Activated naive CD4-positive, alpha-beta T cell treated with anti-CD3 and anti-CD28 coated beads, Interleukin-2, amount 50 U/mL, for 24 hours (primary cell): Measurements from ENCODE around the gene TRIM43.
"Not testable (repeated sequence)": the region's sequence is repeated elsewhere in the genome, so short reads cannot be mapped to it uniquely, and the experiment has no call there.

Source experiments
- H3K27ac Mint-ChIP-seq: one replicate; pipeline ENCODE4 v1.8.0; 2021; ENCODE audit warnings: mild to moderate bottlenecking, mixed read lengths
- H3K27me3 Mint-ChIP-seq: one replicate; pipeline ENCODE4 v1.8.0; 2021; ENCODE audit warnings: mixed read lengths
- H3K36me3 Mint-ChIP-seq: one replicate; pipeline ENCODE4 v1.8.0; 2021; ENCODE audit warnings: mixed read lengths
- H3K4me1 Mint-ChIP-seq: one replicate; pipeline ENCODE4 v1.8.0; 2021; ENCODE audit warnings: mixed read lengths
- H3K4me3 Mint-ChIP-seq: one replicate; pipeline ENCODE4 v1.8.0; 2021; ENCODE audit warnings: mild to moderate bottlenecking, mixed read lengths
- H3K9me3 Mint-ChIP-seq: one replicate; pipeline ENCODE4 v1.8.0; 2021; ENCODE audit warnings: mixed read lengths

Gene TRIM43

GRCh38 chr2:95591701-95592100 is at the start of gene TRIM43:
Gene TRIM43 (plus strand): TSS chr2:95592001. CDS start chr2:95594024, 2,023 bp downstream.
- not testable (repeated sequence) for H3K27ac Mint-ChIP-seq, H3K27me3 Mint-ChIP-seq, H3K4me1 Mint-ChIP-seq, H3K36me3 Mint-ChIP-seq, H3K9me3 Mint-ChIP-seq, H3K4me3 Mint-ChIP-seq

DNA sequence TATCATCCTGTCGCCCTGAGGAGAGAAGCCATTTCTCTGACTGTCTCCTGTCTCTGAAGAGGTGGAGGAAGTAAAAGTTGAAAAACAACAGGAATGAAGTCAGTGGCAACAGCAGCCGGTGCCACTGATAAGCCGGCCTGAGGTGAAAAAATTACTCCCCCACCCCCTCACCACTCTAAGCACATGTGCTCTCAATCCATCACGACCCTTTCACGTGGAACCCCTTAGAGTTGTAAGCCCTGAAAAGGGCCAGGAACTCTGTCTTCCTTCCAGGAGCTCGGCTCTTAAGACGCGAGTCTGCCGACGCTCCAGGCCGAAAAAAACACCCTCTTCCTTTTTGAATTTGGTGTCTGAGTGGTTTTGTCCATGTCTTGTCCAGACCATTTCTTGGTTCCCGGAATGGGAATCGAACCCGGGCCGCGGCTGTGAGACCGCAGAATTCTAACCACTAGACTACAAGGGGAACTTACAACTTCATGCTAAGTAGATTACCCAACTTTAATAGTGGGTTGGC is 40.7 kb upstream of the TRIM43 start:
- Mint-ChIP-seq H3K4me3 (no peak overlapping the region), H3K27me3 (peaks cover 13% of the 10 kb centered on the region), H3K9me3 (no peaks in the 10 kb centered on the region), H3K36me3 (no peaks in the 10 kb centered on the region), H3K27ac (no peak overlapping the region), H3K4me1 (no peaks in the 10 kb centered on the region)

DNA sequence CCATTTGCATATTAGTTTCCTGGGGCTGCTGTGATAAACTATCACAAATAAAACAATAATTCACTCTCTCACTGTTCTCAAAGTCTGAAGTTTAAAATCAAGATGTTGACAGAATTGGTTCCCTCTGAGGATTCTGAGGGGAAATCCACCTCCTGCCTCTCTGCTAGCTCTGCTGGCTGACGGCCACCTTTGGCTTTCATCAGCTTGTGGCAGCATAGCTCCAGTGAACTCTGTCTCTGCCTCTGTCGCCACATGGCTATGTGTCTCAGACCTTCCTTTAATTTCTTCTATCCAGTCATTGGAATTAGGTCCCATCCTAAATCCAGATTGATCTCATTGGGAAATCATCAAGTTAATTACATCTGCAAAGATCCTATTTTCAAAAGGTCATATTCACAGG is 38.9 kb upstream of the TRIM43 start:
- no peaks in the 10 kb centered on the region for H3K9me3 Mint-ChIP-seq
- H3K4me1 Mint-ChIP-seq = no peaks in the 10 kb centered on the region
- no peak overlapping the region for H3K27ac Mint-ChIP-seq
- no peaks in the 10 kb centered on the region for H3K36me3 Mint-ChIP-seq
- H3K27me3 Mint-ChIP-seq = peaks cover 15% of the 10 kb centered on the region
- H3K4me3 Mint-ChIP-seq = no peak overlapping the region

- H3K9me3 Mint-ChIP-seq = no peaks in the 10 kb centered on the region
- H3K36me3 Mint-ChIP-seq = no peaks in the 10 kb centered on the region
- H3K27ac Mint-ChIP-seq = no peak overlapping the region
- H3K4me3 Mint-ChIP-seq = no peak overlapping the region
- peaks cover 25% of the 10 kb centered on the region for H3K27me3 Mint-ChIP-seq
- H3K4me1 Mint-ChIP-seq = no peaks in the 10 kb centered on the region
Observed at GRCh38 chr2:95569170-95569569, 22.6 kb upstream of the TRIM43 start.

- H3K27me3 Mint-ChIP-seq = peaks cover 12% of the 10 kb centered on the region
Observed at GRCh38 chr2:95573866-95574265, 17.9 kb upstream of the TRIM43 start.

GRCh38 chr2:95574506-95574905 is 17.3 kb upstream of the TRIM43 start:
- no peak overlapping the region for H3K27ac Mint-ChIP-seq
- no peak overlapping the region for H3K4me3 Mint-ChIP-seq
- H3K9me3 Mint-ChIP-seq = no peaks in the 10 kb centered on the region
- H3K36me3 Mint-ChIP-seq = no peaks in the 10 kb centered on the region
- peaks cover 10% of the 10 kb centered on the region for H3K27me3 Mint-ChIP-seq
- no peaks in the 10 kb centered on the region for H3K4me1 Mint-ChIP-seq

More at GRCh38 chr2:95573866-95574265, 17.9 kb upstream of the TRIM43 start:
- Mint-ChIP-seq H3K4me3 (no peak overlapping the region), H3K27ac (no peak overlapping the region), H3K4me1 (no peaks in the 10 kb centered on the region), H3K9me3 (no peaks in the 10 kb centered on the region), H3K36me3 (no peaks in the 10 kb centered on the region)

DNA sequence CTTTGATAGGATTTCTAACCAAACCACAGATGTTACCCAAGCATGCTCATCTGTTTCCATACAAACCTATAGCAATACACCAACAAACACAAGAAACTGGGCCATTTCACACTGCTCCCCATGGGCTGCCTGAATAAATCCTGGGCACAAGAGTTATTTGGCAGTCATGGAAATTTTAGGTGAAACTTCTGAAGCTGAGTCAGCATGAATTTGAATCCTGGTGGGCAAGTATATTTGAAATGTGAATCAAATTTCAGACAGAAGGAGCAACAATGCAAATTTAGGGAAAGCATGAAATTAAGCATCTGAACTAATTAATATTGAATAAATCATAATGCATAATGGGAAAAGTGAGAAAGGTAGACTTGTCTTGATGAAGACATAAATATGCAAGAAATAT is 15.9 kb upstream of the TRIM43 start:
- H3K27me3 Mint-ChIP-seq = peaks cover 4% of the 10 kb centered on the region
- H3K36me3 Mint-ChIP-seq = no peaks in the 10 kb centered on the region

GRCh38 chr2:95578539-95578938 is 13.3 kb upstream of the TRIM43 start:
- Mint-ChIP-seq H3K4me3 (no peak overlapping the region), H3K4me1 (no peaks in the 10 kb centered on the region), H3K27ac (no peak overlapping the region)

More for the DNA sequence above, 15.9 kb upstream of the TRIM43 start:
- Mint-ChIP-seq H3K4me1 (no peaks in the 10 kb centered on the region), H3K27ac (no peak overlapping the region), H3K9me3 (no peaks in the 10 kb centered on the region), H3K4me3 (no peak overlapping the region)

GRCh38 chr2:95583545-95583944 is 8.3 kb upstream of the TRIM43 start:
- H3K4me3 Mint-ChIP-seq, H3K27ac Mint-ChIP-seq, H3K4me1 Mint-ChIP-seq, H3K36me3 Mint-ChIP-seq, H3K9me3 Mint-ChIP-seq, H3K27me3 Mint-ChIP-seq: not testable (repeated sequence)

More at GRCh38 chr2:95578539-95578938, 13.3 kb upstream of the TRIM43 start:
- Mint-ChIP-seq H3K9me3 (no peaks in the 10 kb centered on the region), H3K36me3 (no peaks in the 10 kb centered on the region), H3K27me3 (peaks cover 2% of the 10 kb centered on the region)

DNA sequence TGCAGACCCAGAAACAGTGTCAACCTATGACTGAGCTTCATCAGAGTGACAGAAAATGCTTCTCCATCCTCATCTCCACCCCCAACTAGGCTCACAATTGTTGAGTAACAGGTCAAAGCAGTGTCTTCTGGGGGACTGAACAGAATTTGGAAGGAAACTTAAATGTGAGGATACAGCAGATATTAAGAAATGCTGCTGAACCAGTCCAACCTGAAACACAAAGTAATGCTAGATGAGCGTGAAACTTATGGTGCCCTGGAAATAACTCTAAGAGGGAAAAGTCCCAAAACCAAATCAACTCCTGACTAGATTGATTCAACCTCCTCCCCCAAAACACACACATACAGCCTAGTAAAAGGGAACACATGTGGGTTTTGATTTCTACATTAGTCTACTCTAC is 7.5 kb upstream of the TRIM43 start:
- H3K4me1 Mint-ChIP-seq, H3K27ac Mint-ChIP-seq, H3K4me3 Mint-ChIP-seq, H3K27me3 Mint-ChIP-seq, H3K9me3 Mint-ChIP-seq, H3K36me3 Mint-ChIP-seq: not testable (repeated sequence)

DNA sequence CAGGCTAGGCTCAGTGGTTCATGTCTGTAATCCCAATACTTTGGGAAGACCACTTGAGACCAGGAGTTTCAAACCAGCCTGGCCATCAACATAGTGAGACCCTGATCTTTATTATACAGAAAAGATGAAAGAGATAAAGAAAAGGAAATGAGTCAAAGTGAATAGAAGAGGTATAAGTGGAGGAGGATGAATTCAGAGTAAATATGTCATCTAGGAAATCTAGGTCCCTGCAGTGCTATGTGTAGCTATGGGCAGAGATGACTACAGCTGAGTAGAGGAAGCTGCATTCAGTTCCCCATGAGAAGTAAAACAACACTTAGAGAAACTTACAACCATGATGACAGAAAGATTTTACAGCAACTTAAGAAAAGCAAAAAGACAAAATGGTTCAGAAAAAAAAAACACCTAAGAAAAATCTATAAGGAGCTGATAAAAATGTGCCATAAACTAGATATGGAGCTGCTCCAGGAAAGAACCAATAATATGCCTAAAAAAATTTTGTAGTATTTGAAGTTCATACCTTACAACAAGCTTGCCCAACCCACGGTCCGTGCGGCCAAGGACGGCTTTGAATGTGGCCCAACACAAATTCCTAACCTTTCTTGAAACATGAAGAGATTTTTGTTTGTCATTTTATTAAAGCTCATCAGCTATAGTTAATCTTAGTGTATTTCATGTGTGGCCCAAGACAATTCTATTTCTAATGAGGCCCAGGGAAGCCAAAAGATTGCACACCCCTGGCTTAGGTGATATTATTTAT is 1.8 kb upstream of the TRIM43 start:
- H3K9me3 Mint-ChIP-seq, H3K27me3 Mint-ChIP-seq, H3K4me3 Mint-ChIP-seq, H3K4me1 Mint-ChIP-seq, H3K36me3 Mint-ChIP-seq, H3K27ac Mint-ChIP-seq: not testable (repeated sequence)

DNA sequence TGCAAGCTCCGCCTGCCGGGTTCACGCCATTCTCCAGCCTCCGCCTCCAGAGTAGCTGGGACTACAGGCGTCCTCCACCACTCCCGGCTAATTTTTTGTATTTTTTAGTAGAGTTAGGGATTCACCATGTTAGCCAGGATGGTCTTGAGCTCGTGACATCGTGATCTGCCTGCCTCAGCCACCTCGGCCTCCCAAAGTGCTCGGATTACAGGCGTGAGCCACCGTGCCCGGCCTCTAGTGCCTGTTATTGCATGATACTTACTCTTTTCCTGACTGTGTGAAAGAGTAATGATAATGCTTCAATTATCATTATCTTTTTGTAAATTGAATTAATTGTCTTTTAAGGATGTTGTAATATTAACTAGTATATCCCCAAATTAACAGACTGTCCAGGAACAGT is 1.2 kb downstream of the TRIM43 start:
- H3K36me3 Mint-ChIP-seq, H3K27me3 Mint-ChIP-seq, H3K9me3 Mint-ChIP-seq, H3K4me3 Mint-ChIP-seq, H3K4me1 Mint-ChIP-seq, H3K27ac Mint-ChIP-seq: not testable (repeated sequence)

GRCh38 chr2:95595012-95595411 is 3.2 kb downstream of the TRIM43 start:
- H3K4me1 Mint-ChIP-seq, H3K27ac Mint-ChIP-seq, H3K27me3 Mint-ChIP-seq, H3K4me3 Mint-ChIP-seq, H3K9me3 Mint-ChIP-seq, H3K36me3 Mint-ChIP-seq: not testable (repeated sequence)

DNA sequence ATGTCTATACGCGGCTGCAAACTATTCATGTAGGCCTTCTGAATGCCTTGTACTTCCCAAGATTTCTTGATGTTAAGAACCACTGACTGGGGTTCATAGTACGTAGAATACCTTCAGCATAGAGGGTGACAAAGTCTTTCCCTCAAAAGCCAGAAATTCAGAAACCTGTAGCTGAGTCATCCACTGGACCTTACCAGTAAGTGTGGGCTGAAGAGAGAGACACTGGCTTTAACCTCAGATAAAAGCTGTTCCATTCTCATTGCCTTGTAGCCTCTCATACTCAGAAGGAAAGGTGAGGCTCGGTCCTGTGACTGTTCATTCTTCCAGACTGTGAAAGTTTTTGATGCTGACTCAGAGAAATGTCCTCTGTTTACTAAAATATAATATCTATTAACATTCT is 9.5 kb downstream of the TRIM43 start:
- H3K4me1 Mint-ChIP-seq, H3K9me3 Mint-ChIP-seq, H3K27ac Mint-ChIP-seq, H3K4me3 Mint-ChIP-seq, H3K27me3 Mint-ChIP-seq, H3K36me3 Mint-ChIP-seq: not testable (repeated sequence)

- H3K4me3 Mint-ChIP-seq, H3K27me3 Mint-ChIP-seq, H3K4me1 Mint-ChIP-seq, H3K9me3 Mint-ChIP-seq, H3K36me3 Mint-ChIP-seq, H3K27ac Mint-ChIP-seq: not testable (repeated sequence)
Observed at GRCh38 chr2:95602146-95602545, 10.3 kb downstream of the TRIM43 start.

DNA sequence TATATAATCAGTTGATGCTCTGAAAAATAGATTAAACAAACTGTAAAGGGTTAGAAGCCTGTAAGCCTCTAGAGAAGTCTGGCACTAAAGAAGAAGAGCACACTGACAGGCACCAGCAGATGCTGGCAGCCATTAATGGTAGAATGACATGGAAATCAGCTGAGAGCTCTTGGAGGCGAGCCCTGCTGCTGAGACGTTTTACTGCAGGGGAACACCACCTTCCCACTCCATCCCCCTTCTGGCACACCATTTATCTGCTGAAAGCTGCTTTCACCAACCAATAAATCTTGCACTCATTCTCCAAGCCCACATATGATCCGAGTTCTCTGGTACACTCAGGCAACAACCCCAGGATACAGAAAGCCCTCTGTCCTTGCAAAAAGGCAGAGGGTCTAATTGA is 16.6 kb downstream of the TRIM43 start:
- not testable (repeated sequence) for H3K4me1 Mint-ChIP-seq, H3K27ac Mint-ChIP-seq, H3K36me3 Mint-ChIP-seq

GRCh38 chr2:95609764-95610163 is 18.0 kb downstream of the TRIM43 start:
- H3K4me3 Mint-ChIP-seq, H3K4me1 Mint-ChIP-seq, H3K36me3 Mint-ChIP-seq, H3K27me3 Mint-ChIP-seq, H3K9me3 Mint-ChIP-seq, H3K27ac Mint-ChIP-seq: not testable (repeated sequence)

More for the DNA sequence above, 16.6 kb downstream of the TRIM43 start:
- H3K27me3 Mint-ChIP-seq, H3K4me3 Mint-ChIP-seq, H3K9me3 Mint-ChIP-seq: not testable (repeated sequence)
